GDM1 (cell line): ENCODE data around the gene EXOSC7.

Experiments used
- DNase-seq: peaks from one replicate; lab custom pipeline; 2025; lab: John Stamatoyannopoulos, UW

EXOSC7 gene

DNA sequence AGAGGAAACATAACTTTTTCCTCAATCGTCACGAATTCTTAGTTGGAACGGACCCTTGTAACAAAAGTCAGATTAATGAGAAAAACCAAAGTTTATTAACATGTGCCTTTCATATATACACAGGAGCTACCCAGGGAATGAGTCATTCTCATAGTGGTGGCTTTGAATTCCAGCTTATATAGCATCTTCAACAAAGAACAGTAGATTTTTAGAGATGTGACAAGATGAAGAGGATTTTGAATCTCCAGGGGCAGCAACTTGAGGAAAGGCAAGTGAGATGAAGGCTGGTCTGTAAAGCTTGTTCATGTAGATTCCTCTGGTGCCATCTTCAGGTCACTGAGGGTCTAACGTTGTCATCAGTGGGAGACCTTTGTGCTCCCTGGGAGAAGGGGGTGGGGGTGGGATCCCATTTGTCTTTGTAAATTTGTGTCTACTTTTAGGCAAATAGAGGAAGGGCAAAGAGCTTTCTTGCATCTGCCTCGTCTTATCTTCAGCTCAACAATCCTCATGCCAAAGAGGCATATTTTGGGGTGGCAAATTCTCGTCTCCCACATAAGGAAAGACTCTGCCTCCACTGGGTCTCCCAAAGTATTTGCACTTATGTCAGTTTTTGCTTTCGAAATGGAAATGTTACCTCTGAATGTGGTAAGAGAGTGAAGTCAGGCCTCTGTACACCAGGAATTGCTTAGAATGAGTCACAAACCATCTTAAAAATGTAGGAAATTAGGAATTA lies 79.5 kb downstream of the EXOSC7 start:
- DNase-seq = peak; percentile 4

DNA sequence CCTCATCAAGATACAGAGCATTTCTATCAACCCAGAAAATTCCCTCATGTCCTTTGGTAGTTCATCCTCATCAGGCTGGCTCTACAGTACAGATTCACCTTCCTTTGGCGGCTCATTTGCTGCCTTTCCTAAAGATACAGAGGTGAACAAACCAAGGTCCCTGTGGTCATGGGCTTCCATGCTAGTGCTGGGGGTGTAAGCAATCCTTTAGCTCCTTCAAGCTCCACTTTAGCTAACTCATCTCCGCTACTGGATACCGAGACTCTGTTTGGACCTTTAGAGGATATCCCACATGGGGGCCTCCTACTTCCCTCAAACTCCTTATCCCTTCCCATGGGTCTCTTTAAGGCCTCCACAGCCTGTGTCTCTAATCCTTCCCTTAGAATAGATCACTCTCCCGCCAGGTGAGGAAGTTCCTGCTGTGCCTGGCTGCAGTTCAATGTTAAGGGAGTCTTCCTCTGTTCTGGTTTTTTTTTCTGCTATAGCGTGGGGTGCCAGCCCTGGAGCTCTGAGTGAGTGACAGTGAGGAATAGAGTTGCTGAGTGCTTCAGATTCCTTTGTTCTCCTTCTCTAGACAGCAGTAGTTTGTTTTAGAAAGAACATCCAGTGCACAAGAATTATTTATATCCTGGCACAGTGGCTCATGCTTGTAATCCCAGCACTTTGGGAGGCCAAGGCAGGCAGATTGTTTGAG lies 80.7 kb downstream of the EXOSC7 start:
- no peak for DNase-seq

DNA sequence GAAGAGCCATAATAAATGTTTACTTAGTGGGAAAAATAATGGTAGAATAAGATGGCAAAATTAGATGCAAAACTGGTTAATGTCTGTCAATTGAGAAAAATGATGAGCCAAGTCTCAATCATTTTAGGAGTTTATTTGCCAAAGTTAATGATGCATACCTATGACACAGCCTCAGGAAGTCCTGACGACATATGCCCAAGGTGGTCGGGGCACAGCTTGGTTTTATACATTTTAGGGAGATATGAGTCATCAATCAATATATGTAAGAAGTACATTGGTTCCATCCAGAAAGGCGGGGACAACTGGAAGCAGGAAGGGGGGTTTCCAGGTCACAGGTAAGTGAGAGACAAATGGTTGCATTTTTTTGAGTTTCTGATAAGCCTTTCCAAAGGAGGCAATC lies 81.5 kb downstream of the EXOSC7 start:
- DNase-seq = no peak

DNA sequence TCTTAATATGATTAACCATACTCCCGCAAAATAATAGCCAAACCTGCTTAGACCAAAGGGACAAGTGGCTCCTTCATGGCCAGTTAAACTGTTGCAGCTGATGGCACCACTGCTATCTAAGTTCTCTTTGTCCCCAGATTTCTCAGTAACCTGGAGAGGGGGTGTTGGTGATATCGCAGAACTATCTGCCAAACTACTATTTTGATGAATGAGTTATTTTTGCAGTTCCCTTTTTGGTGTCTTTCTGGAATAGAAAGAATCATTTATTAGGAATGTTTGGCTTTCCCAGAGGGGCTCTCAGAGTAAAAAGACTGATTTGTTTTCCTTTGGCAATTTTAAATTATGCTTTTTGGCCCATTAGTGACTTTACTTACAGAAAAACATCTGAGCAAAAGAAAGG lies 83.1 kb downstream of the EXOSC7 start:
- DNase-seq = no peak

DNA sequence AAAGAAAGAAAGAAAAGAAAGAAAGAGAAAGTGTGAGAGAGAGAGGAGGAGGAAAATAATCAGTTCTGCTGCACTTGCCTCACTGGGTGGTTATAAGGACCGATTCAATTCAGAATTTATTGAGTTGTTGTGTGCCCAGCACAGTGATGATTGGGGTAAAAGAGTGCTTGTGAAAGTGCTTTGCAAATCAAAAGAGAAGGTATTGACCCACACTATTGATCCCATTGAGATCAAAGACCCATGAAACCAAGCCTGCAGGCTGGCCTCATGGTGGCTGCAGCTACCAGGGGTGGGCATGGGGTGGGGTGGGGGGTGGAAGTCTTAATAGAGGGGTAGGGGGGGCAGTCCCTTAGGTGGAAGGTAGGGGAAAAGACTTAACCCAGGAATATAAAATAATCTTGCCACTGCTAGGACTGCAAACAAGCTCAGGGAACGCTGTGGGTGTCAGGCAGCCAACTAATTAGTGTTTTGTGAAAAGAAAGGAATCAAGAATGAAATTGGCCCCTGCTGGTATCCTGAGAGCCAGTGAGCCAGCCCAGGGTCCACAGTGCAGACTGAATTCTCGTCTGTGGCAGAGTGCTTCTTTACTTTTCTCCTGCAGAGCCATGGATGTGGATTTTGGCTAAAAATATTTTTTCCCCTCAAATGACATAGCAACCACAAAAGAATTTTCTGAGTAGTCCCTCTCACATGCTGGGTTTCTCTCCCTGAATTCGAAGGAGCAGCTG lies 84.3 kb downstream of the EXOSC7 start:
- DNase-seq = no peak
